K562 treated with DMSO at 1 percent for 48 hours (cell line): Measurements from ENCODE around the gene PPL. TPM values are rescaled to one million over a fixed set of nuclear protein-coding genes. Genes with fewer than 3 reads are reported as not detected.

Experiments used
- total RNA-seq: library from RNA; unstranded; fragments of 300-600 nt; gene quantifications from 2 replicates; pipeline ENCODE4 v1.2.3, GENCODE V29; 2022; ENCODE audit warnings: low replicate concordance; ENCODE audit errors: extremely low read depth

PPL gene, protein sequence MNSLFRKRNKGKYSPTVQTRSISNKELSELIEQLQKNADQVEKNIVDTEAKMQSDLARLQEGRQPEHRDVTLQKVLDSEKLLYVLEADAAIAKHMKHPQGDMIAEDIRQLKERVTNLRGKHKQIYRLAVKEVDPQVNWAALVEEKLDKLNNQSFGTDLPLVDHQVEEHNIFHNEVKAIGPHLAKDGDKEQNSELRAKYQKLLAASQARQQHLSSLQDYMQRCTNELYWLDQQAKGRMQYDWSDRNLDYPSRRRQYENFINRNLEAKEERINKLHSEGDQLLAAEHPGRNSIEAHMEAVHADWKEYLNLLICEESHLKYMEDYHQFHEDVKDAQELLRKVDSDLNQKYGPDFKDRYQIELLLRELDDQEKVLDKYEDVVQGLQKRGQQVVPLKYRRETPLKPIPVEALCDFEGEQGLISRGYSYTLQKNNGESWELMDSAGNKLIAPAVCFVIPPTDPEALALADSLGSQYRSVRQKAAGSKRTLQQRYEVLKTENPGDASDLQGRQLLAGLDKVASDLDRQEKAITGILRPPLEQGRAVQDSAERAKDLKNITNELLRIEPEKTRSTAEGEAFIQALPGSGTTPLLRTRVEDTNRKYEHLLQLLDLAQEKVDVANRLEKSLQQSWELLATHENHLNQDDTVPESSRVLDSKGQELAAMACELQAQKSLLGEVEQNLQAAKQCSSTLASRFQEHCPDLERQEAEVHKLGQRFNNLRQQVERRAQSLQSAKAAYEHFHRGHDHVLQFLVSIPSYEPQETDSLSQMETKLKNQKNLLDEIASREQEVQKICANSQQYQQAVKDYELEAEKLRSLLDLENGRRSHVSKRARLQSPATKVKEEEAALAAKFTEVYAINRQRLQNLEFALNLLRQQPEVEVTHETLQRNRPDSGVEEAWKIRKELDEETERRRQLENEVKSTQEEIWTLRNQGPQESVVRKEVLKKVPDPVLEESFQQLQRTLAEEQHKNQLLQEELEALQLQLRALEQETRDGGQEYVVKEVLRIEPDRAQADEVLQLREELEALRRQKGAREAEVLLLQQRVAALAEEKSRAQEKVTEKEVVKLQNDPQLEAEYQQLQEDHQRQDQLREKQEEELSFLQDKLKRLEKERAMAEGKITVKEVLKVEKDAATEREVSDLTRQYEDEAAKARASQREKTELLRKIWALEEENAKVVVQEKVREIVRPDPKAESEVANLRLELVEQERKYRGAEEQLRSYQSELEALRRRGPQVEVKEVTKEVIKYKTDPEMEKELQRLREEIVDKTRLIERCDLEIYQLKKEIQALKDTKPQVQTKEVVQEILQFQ (N-terminal part only)
- total RNA-seq = not detected in 2 replicates

GRCh38 chr16:4936991-4937781 lies at the start of gene PPL:
TSS of gene PPL (minus strand) at chr16:4937148. CDS start at chr16:4937045, 103 bp downstream.

GRCh38 chr16:4957720-4958509 lies 21.0 kb upstream of the PPL start, which contains the start of gene SEC14L5:
TSS of gene SEC14L5 (plus strand) at chr16:4958330. CDS start at chr16:4959324, 994 bp downstream.

GRCh38 chr16:4846901-4847773 lies 89.8 kb downstream of the PPL start, which contains the start of the genes GLYR1 and UBN1:
TSS of gene GLYR1 (minus strand) at chr16:4847288. CDS start at chr16:4847265, 23 bp downstream.
TSS of gene UBN1 (plus strand) at chr16:4847481. CDS start at chr16:4852918, 5,437 bp downstream.

Other genes with a start within 250 kb of the PPL start
- not detected in 2 replicates for gene NUDT16L1, start 243.6 kb downstream of the PPL start, total RNA-seq
- not detected in 2 replicates for gene ANKS3, start 202.9 kb downstream of the PPL start, total RNA-seq
- gene DNAAF8, start 202.6 kb downstream of the PPL start, total RNA-seq = not detected in 2 replicates
- not detected in 2 replicates for gene ZNF500, start 170.0 kb downstream of the PPL start, total RNA-seq
- not detected in 2 replicates for gene SEPTIN12, start 148.8 kb downstream of the PPL start, total RNA-seq
- not detected in 2 replicates for gene SMIM22, start 141.8 kb downstream of the PPL start, total RNA-seq
- not detected in 2 replicates for gene ROGDI, start 134.5 kb downstream of the PPL start, total RNA-seq
- not detected in 2 replicates for gene GLYR1, start 89.9 kb downstream of the PPL start, total RNA-seq
- not detected in 2 replicates for gene UBN1, start 89.7 kb downstream of the PPL start, total RNA-seq
- gene SEC14L5, start 21.2 kb upstream of the PPL start, total RNA-seq = not detected in 2 replicates
- not detected in 2 replicates for gene NAGPA, start 96.8 kb upstream of the PPL start, total RNA-seq
- not detected in 2 replicates for gene C16orf89, start 128.8 kb upstream of the PPL start, total RNA-seq
- not detected in 2 replicates for gene ALG1, start 134.7 kb upstream of the PPL start, total RNA-seq
- not detected in 2 replicates for gene EEF2KMT, start 160.6 kb upstream of the PPL start, total RNA-seq